ENCODE results near the gene FSHB. TPM values are rescaled to one million over a fixed set of nuclear protein-coding genes. Genes with fewer than 3 reads are reported as not detected.

The FSHB gene
- polyA plus RNA-seq, 1 donor from 2014 or later, result not detected

DNA sequence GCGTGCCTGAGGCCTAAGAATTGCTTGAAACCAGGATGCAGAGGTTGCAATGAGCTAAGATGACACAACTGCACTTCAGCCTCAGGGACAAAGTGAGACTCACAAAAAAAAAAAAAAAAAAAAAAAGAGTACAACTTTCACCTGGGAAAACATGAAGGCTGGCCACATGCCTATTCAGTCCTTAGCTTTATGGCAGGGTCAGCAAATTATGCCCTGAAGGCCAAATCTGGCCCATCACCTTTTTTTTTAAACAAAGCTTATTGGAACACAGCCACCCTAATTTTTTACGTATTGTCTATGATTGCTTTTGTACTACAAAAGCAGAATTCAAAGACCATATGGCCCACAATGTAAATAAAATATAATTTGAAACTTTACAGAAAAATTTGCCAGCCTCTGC, 8.2 kb downstream of the FSHB start:
- Histone ChIP-seq H3K27ac (ENCODE audit: low read length) (no peak overlapping the region), H3K36me3 (ENCODE audit: insufficient read depth, low read length) (no peaks in the 10 kb centered on the region), H3K79me2 (replicated peaks; ENCODE audit: insufficient read depth, low read length) (no peaks in the 10 kb centered on the region), H2AFZ (ENCODE audit: low read depth, low read length) (no peak overlapping the region), H3K9me3 (ENCODE audit: low read length) (no peaks in the 10 kb centered on the region), H3K4me2 (ENCODE audit: low read length) (no peak overlapping the region), H3K9ac (ENCODE audit: low read length) (no peak overlapping the region), H3F3A (ENCODE audit: insufficient read depth, low read length, poor library complexity, severe bottlenecking) (no peaks in the 10 kb centered on the region), H3K9me2 (ENCODE audit: insufficient read depth, low read length) (no peaks in the 10 kb centered on the region), H3K27me3 (ENCODE audit: insufficient read depth, low read depth, low read length) (no peaks in the 10 kb centered on the region), H3K4me3 (ENCODE audit: low read length) (no peak overlapping the region), H4K20me1 (ENCODE audit: insufficient read depth) (no peaks in the 10 kb centered on the region)
- TF ChIP-seq MXI1 (conservative IDR thresholded peaks at IDR 0.05; ENCODE audit: poor library complexity, severe bottlenecking) (no peak), EP300 (conservative IDR thresholded peaks at IDR 0.05; ENCODE audit: poor library complexity, severe bottlenecking) (no peak), TAF1 (IDR thresholded peaks at IDR 0.05; ENCODE audit: low read depth) (no peak), CTCF (IDR thresholded peaks at IDR 0.05; ENCODE audit: poor library complexity, severe bottlenecking) (no peak), SMC3 (conservative IDR thresholded peaks at IDR 0.05; ENCODE audit: poor library complexity) (no peak), RAD21 (conservative IDR thresholded peaks at IDR 0.05) (no peak), EZH2 (IDR thresholded peaks at IDR 0.05; ENCODE audit: borderline replicate concordance, insufficient read depth, low read length, poor library complexity, severe bottlenecking) (no peak), POLR2AphosphoS5 (IDR thresholded peaks at IDR 0.05) (no peak), REST (IDR thresholded peaks at IDR 0.05; ENCODE audit: borderline replicate concordance) (no peak)

DNA sequence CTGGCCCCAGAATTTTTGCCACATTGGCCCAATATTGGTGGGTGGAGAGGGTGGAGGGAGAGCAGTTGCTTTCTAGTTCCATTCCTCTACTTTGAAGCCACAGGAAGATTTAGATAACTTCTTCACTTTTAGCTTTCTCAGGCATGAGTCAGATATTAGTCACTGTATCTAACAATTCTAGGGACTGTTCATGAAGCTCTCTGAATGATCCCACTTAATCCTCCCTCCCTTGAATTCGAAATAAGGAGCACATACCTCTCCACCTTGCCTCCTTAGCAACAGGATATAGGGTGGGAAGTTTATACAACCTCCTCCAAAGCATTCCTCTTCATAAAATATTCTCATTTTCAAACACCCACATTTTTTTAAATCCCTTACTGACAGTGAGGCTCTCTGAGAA, 13.5 kb downstream of the FSHB start:
- Histone ChIP-seq H3K9me3 (ENCODE audit: low read length) (no peaks in the 10 kb centered on the region), H2AFZ (ENCODE audit: low read depth, low read length) (no peak overlapping the region), H3K79me2 (replicated peaks; ENCODE audit: insufficient read depth, low read length) (no peaks in the 10 kb centered on the region), H4K20me1 (ENCODE audit: insufficient read depth) (no peaks in the 10 kb centered on the region), H3F3A (ENCODE audit: insufficient read depth, low read length, poor library complexity, severe bottlenecking) (no peaks in the 10 kb centered on the region), H3K4me2 (ENCODE audit: low read length) (no peak overlapping the region), H3K27ac (ENCODE audit: low read length) (no peak overlapping the region), H3K4me3 (ENCODE audit: low read length) (no peak overlapping the region), H3K9ac (ENCODE audit: low read length) (no peak overlapping the region), H3K9me2 (ENCODE audit: insufficient read depth, low read length) (no peaks in the 10 kb centered on the region), H3K27me3 (ENCODE audit: insufficient read depth, low read depth, low read length) (no peaks in the 10 kb centered on the region), H3K36me3 (ENCODE audit: insufficient read depth, low read length) (no peaks in the 10 kb centered on the region)
- TF ChIP-seq EZH2 (IDR thresholded peaks at IDR 0.05; ENCODE audit: borderline replicate concordance, insufficient read depth, low read length, poor library complexity, severe bottlenecking) (no peak), POLR2AphosphoS5 (IDR thresholded peaks at IDR 0.05) (no peak), REST (IDR thresholded peaks at IDR 0.05; ENCODE audit: borderline replicate concordance) (no peak), MXI1 (conservative IDR thresholded peaks at IDR 0.05; ENCODE audit: poor library complexity, severe bottlenecking) (no peak), CTCF (IDR thresholded peaks at IDR 0.05; ENCODE audit: poor library complexity, severe bottlenecking) (no peak), TAF1 (IDR thresholded peaks at IDR 0.05; ENCODE audit: low read depth) (no peak), SMC3 (conservative IDR thresholded peaks at IDR 0.05; ENCODE audit: poor library complexity) (no peak), RAD21 (conservative IDR thresholded peaks at IDR 0.05) (no peak), EP300 (conservative IDR thresholded peaks at IDR 0.05; ENCODE audit: poor library complexity, severe bottlenecking) (no peak)

All from neural cell (in vitro differentiated cells).